Iris pigment epithelial cell (primary cell): ENCODE measurements around the gene ARHGEF28.
A peak's percentile ranks its signal among the peaks of the same experiment; 100 is the strongest.

Experiments
- DNase-seq: peaks from one replicate; pipeline ENCODE4 v3.0.0-alpha.2; 2011; ENCODE audit warnings: low read depth

Gene ARHGEF28

DNA sequence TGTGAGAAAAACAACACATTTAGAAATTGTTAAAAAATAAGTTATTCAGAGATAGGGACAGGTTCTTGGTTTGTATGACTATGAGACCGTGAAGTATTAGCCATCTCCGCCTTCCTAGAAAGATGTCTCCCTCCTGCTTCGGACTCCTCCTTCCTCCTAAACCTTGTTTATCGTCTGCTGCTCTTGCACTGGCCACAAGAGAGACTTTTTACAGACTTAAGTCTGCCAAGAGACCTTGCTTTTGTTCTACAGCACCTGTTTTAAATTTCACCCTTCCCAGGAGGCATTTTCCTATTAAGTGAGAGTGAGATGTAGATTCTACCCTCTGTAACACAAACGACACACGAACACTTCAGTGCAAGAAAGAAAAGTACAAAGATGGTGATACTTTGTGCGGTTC, 274.6 kb downstream of the ARHGEF28 start:
- no peak for DNase-seq

GRCh38 chr5:73901043-73901442, 275.0 kb downstream of the ARHGEF28 start:
- DNase-seq, result peak; percentile 56

DNA sequence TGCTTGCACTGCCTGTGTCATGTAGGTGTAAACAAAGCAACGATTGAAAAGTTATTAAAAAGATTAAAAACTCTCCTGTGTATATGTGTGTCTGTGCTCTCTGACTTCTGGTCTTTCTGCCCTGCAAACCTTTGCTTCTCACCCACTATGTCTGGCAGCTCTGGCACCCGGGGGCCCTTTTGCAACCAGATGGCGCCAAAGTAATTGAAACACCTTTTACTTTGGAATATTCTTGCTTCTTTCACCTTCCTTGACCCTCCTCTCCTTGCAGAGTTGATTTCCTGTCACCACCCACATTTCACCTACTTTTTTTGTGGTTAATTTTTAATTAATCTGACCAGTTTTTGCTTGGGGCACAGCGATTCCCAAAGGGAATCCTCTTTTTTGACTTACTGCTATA, 275.5 kb downstream of the ARHGEF28 start:
- no peak for DNase-seq

DNA sequence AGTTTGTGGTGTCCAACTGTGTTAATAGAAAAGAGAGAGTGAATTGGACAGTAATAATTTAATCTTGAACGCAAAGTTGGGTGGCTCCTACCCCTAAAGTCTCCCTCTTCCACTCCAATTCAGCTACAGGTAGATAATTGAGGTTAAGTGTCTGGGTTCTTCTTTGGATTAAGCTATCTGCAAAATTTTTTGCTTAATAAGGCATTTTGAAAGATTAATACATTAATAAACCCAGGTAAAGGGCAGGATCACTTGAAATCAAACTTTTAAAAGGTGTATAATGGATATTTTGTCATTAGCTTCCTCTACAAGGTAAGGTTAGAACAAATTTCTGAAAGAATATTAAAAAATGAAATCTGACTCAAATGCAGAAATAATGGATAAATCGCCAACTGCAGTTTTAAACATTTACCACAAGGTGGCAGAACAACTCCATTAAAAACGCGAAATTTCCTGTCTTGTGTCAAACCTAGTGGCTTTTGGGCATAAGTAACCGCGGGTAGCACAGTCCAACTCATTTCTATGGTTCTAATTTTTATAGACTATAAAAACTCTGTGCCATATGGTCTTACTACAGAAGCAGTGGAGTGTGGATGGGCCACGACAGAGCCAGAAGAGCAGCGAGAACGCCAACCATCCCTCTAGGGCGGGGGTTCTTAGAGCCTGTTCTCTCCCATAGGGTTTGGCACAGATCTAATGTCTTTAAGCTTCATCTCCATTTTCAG, 276.5 kb downstream of the ARHGEF28 start:
- peak; percentile 62 for DNase-seq

DNA sequence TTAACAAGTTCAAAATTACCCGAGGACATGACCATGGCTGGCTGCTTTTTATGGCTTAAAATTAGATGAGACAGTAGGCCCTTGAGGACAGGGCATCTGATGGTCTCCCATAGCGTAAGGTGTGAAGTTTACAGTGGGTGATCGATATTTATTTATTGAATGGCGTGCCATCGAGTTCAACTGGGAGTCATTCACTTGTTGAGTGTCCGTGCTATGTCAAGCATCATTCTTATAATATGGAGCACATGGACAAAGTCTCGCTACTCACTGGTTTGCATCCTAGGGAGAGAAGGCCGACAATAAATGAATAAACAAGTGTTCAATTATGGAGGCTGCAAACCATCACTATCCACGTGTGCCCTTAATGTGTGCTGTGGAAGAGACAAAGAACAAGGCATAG, 277.2 kb downstream of the ARHGEF28 start:
- no peak for DNase-seq

GRCh38 chr5:73906277-73906676, 280.3 kb downstream of the ARHGEF28 start:
- DNase-seq, result no peak

DNA sequence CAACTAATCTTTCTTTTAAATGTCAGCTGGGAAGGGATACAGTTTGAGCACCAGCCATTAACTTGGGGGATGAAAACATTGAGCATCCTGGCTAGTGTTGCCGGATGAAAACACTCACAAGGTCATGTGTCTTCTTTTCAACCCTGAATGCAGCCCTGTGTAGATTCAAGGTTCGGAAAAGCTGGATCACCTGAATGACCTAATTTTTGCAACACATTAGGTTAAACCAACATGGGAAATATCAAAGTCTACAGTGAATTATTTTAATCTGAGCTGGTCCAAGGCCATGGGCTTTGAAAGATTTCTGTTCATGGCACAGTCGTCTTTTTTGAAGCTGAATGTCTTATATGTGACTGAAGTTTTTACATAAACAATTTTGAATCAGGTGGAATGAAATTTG, 281.2 kb downstream of the ARHGEF28 start:
- DNase-seq, result no peak

DNA sequence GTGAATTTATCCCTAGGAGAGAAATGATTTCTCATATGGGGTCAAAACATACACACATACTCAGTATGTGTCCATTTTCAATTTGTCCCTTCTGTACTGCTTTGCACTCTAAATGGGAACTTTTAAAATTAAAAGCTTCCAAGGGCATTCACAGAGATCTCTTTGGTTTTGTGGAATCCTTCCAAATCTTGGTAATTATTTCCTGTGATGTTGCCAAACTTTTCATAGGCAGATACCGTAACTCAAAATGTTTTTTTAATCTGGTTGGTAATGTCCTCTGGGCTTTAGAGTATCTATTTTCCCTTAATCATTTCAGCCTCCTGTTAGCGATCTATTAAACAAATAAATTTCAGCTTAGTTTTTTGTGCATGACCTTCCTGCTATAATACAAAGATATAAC, 282.4 kb downstream of the ARHGEF28 start:
- peak; percentile 30 for DNase-seq

DNA sequence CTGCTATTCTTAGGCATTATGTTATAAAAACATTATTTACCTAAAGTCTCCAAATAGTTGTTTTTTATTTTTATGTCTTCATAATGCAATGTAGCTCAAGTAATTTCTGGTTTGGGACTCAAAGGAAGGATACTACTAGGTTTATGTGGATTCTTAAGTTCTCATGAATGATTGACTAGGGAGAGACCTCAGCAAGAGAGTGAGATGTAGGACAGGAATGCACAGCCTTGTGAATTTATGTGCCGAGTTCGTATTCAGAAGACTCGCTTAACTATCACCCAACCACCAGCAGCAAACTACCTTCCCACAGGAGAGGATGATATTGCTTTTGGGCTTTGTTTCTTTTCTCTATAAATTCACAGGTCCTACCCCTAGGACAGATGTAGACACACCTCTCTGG, 282.9 kb downstream of the ARHGEF28 start:
- DNase-seq, result no peak

- DNase-seq, result no peak
Observed at GRCh38 chr5:73909474-73909873, 283.5 kb downstream of the ARHGEF28 start.

- peak; percentile 49 for DNase-seq
Observed at GRCh38 chr5:73911761-73912393, 285.9 kb downstream of the ARHGEF28 start.

DNA sequence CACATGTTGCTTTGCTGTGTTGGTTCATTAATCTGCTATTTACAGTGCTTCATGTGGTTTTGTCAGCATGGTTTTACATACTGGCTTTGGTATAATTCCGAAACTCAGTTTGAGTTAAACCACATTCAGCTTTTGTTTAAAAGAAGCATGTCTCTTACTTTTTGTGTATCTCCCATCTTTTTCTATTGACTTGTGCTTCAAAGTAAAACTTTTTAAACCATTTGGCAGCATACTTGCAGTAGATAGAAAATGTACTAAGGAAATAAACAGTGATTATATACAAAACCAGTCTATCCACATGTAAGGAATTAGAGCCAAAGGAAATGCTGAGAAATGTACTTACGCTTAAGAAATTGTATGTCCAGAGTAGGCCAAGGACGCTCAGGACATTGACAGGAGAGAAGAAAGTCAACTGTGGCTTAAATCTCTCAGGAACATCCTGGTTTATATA, 286.9 kb downstream of the ARHGEF28 start:
- peak; percentile 49 for DNase-seq

DNA sequence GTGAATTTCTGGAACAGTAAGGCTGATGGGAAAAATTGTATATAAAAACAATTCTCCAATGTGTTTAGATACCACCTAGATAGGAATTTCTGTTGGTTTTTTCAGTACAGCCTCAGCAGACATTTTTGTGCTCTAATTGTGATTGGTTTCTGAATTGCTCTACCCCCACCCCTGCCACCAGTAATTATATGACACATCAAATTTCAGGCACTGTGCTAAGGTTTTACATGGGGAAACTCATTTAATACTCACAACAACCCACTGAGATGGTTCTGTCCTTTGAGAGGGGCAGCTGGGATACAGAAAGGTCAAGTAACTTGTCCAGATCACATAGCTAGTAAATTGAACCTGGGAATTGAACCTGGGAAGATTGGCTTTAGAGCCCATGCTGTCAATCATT, 288.0 kb downstream of the ARHGEF28 start:
- DNase-seq, result no peak

GRCh38 chr5:73915345-73915744, 289.3 kb downstream of the ARHGEF28 start:
- DNase-seq, result no peak

GRCh38 chr5:73917433-73917832, 291.4 kb downstream of the ARHGEF28 start:
- no peak for DNase-seq

- no peak for DNase-seq
Observed at GRCh38 chr5:73917891-73918290, 291.9 kb downstream of the ARHGEF28 start.

DNA sequence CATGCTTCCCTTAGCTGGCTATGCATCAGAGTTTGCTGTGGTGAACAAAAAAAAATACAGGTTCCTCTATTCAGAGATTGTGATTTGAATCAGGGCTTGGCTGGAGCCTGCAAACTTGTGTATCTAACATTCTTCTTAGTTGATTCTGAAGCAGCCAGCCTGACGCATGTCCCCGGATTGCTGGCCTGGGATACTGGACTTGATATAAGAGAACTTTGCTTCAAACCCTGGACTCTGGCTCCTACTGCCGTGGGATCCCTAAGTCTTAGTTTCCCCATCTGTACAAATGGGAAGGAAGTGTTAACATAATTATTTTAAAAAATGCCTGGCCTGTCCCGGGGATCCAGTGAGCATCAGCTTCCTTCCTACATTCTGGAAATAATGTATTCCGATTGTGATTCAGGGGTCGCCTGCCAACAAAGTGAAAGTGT, 292.8 kb downstream of the ARHGEF28 start:
- DNase-seq, result no peak

DNA sequence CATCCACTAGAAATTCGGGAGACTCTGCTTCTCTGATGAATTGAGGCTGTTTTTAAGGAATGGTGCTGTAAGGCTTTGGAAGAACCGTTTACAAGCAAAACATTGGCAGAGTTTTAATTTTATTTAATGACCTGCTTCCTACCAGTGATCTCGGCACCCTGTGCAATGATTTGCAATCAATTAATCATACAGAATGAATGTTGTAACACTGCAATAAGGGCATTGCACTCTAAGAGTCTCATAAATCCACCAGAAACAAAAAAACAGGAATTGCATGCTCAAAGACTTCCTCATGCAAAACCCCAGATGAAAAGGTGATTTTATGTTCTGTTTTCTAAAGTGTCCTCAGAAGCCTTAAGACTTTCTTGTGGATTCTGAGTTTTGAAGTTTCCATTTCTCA, 295.7 kb downstream of the ARHGEF28 start:
- DNase-seq, result no peak

DNA sequence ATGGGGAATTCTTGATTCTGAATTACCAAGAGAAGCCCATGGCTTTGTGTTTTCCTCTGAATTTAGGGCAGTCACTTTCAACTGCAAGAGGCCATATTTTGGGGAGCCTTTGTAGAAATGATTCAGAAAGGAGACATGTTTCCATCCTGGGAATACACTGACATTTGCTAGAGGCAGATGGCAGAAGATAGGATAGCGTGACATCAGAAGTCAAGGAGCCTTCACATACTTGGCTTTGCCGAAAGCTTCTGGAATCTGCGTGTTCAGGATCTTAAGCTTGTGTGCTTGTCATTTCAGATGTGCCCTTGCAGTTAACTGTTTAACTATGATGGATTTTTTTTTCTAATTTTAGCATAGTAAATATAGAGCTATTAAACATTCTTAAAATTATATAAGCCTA, 296.2 kb downstream of the ARHGEF28 start:
- no peak for DNase-seq

GRCh38 chr5:73922875-73923557, 297.0 kb downstream of the ARHGEF28 start:
- DNase-seq, result no peak

DNA sequence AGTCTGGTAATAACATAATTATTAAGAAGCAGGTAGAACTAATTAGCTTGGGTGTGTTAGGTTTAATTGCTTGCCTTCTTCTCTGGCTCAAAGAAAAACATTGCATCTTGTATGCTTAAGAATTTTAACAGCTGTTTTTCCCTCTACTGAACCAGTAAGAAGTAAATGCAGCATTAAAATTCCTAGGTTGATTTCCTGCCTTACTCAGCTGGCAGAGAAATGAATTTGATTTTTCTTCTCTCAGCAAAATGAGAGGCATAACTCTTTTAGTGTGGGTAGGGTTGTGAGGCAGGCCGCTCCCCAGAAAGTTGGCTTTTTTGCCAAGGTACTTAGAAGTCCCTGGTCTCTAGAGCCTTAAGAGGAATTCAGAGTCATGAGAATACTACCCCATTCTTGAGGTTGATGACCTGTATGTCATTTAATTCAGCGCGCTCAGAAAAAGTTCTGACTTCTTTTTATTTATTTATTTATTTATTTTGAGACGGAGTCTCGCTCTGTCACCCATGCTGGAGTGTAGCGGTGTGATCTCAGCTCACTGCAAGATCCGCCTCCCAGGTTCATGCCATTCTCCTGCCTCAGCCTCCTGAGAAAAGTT, 302.6 kb downstream of the ARHGEF28 start:
- DNase-seq, result no peak

DNA sequence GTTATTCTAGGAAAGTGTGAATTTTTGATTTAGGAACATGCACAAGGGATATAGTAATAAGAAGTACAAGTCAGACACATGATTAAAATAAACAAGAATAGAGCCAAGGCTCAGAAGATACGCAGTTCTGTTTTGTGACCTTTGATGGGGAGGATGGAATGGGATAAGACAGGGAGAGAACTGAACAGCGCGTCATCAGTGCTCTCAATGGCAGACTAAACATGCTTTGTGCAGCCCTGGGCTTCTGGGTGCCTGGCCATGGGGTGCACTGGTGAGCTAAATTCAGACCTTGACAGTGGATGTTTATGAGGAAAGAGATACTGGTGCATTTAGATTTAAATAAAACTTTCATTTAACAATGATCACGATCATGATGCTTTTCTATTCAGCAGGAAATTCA, 309.7 kb downstream of the ARHGEF28 start:
- no peak for DNase-seq
